Liver (tissue), 3 donors: Measurements from ENCODE around the gene CAMSAP1.

ENCODE experiments used
- EGR1 ChIP-seq, 2 donors: IDR thresholded peaks; 2 replicates each; pipeline ENCODE4 v1.6.1; 2016 to 2018; ENCODE audit warnings: antibody characterized with exemption in 2 of 2, low read depth in 2 of 2
- GABPA ChIP-seq, 2 donors: IDR thresholded peaks in 1 of 2; conservative IDR thresholded peaks in 1 of 2; 2 replicates each; pipeline ENCODE4 v1.6.1; 2016; ENCODE audit warnings: antibody characterized with exemption in 2 of 2, mild to moderate bottlenecking in 1 of 2, moderate library complexity in 1 of 2
- HNF4A ChIP-seq, 2 donors: conservative IDR thresholded peaks; 2 replicates each; pipeline ENCODE4 v1.6.1; 2016; ENCODE audit warnings: antibody characterized with exemption in 2 of 2, mild to moderate bottlenecking in 2 of 2
- JUND ChIP-seq, 2 donors: IDR thresholded peaks; 2 replicates each; pipeline ENCODE4 v1.6.1; 2016; ENCODE audit warnings: antibody characterized with exemption in 2 of 2
- SP1 ChIP-seq: IDR thresholded peaks from 2 replicates; pipeline ENCODE4 v1.6.1; 2018; ENCODE audit warnings: antibody characterized with exemption, mild to moderate bottlenecking
- TAF1 ChIP-seq: conservative IDR thresholded peaks from 2 replicates; pipeline ENCODE4 v1.6.1; 2016; ENCODE audit warnings: antibody characterized with exemption, mild to moderate bottlenecking
- TF ChIP-seq, protein P1 (sequence below): fragments of 150-350 bp; IDR thresholded peaks from 2 replicates; pipeline ENCODE4 v1.5.1; 2017; ENCODE audit warnings: improper control_type of control experiment, low read depth, low read length; ENCODE audit not compliant: missing input control
- TF ChIP-seq, protein P2 (sequence below): IDR thresholded peaks from 2 replicates; pipeline ENCODE4 v1.6.1; 2016; ENCODE audit warnings: antibody characterized with exemption, mild to moderate bottlenecking
- donor health status: healthy.
- donor health status: healthy.

GRCh38 chr9:135766251-135766650, 141.1 kb downstream of the CAMSAP1 start:
- TF ChIP-seq HNF4A (conservative IDR thresholded peaks at IDR 0.05) (no peak), GABPA (IDR thresholded peaks at IDR 0.05 in 1 of 2, conservative IDR thresholded peaks at IDR 0.05 in 1 of 2) (no peak), TAF1 (no peak), JUND (IDR thresholded peaks at IDR 0.05) (no peak), EGR1 (IDR thresholded peaks at IDR 0.05; ENCODE audit: low read depth in 2 of 2) (no peak), SP1 (no peak)
- TF ChIP-seq, protein P1, sequence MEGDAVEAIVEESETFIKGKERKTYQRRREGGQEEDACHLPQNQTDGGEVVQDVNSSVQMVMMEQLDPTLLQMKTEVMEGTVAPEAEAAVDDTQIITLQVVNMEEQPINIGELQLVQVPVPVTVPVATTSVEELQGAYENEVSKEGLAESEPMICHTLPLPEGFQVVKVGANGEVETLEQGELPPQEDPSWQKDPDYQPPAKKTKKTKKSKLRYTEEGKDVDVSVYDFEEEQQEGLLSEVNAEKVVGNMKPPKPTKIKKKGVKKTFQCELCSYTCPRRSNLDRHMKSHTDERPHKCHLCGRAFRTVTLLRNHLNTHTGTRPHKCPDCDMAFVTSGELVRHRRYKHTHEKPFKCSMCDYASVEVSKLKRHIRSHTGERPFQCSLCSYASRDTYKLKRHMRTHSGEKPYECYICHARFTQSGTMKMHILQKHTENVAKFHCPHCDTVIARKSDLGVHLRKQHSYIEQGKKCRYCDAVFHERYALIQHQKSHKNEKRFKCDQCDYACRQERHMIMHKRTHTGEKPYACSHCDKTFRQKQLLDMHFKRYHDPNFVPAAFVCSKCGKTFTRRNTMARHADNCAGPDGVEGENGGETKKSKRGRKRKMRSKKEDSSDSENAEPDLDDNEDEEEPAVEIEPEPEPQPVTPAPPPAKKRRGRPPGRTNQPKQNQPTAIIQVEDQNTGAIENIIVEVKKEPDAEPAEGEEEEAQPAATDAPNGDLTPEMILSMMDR, result no peak
- TF ChIP-seq, protein P2, sequence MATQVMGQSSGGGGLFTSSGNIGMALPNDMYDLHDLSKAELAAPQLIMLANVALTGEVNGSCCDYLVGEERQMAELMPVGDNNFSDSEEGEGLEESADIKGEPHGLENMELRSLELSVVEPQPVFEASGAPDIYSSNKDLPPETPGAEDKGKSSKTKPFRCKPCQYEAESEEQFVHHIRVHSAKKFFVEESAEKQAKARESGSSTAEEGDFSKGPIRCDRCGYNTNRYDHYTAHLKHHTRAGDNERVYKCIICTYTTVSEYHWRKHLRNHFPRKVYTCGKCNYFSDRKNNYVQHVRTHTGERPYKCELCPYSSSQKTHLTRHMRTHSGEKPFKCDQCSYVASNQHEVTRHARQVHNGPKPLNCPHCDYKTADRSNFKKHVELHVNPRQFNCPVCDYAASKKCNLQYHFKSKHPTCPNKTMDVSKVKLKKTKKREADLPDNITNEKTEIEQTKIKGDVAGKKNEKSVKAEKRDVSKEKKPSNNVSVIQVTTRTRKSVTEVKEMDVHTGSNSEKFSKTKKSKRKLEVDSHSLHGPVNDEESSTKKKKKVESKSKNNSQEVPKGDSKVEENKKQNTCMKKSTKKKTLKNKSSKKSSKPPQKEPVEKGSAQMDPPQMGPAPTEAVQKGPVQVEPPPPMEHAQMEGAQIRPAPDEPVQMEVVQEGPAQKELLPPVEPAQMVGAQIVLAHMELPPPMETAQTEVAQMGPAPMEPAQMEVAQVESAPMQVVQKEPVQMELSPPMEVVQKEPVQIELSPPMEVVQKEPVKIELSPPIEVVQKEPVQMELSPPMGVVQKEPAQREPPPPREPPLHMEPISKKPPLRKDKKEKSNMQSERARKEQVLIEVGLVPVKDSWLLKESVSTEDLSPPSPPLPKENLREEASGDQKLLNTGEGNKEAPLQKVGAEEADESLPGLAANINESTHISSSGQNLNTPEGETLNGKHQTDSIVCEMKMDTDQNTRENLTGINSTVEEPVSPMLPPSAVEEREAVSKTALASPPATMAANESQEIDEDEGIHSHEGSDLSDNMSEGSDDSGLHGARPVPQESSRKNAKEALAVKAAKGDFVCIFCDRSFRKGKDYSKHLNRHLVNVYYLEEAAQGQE, result no peak
